Smooth muscle cell (in vitro differentiated cells): Measurements from ENCODE around the gene CDPF1. TPM values are rescaled to one million over a fixed set of nuclear protein-coding genes. Genes with fewer than 3 reads are reported as not detected.

Source experiments
- DNase-seq: peaks from one replicate; lab custom pipeline; 2025; ENCODE audit not compliant: unreplicated experiment; lab: John Stamatoyannopoulos, UW
- H2AFZ ChIP-seq: fragments of 200-600 bp; sonication (generic); 2 replicates; pipeline ENCODE4 v1.6.0; 2016; ENCODE audit warnings: antibody characterized with exemption, low read depth, mild to moderate bottlenecking
- H3F3A ChIP-seq: fragments of 200-600 bp; sonication (generic); 2 replicates; pipeline ENCODE4 v1.6.0; 2017; ENCODE audit warnings: antibody characterized with exemption, low read depth
- H3K27ac ChIP-seq: fragments of 200-600 bp; sonication (generic); 2 replicates; pipeline ENCODE4 v1.5.1; 2016; ENCODE audit warnings: low read depth, mild to moderate bottlenecking
- H3K27me3 ChIP-seq: fragments of 200-600 bp; sonication (generic); 2 replicates; pipeline ENCODE4 v1.6.1; 2016; ENCODE audit warnings: low read depth, mild to moderate bottlenecking
- H3K36me3 ChIP-seq: fragments of 200-600 bp; sonication (generic); 2 replicates; pipeline ENCODE4 v1.5.1; 2016; ENCODE audit warnings: low read depth
- H3K4me1 ChIP-seq: fragments of 200-600 bp; sonication (generic); 2 replicates; pipeline ENCODE4 v1.5.1; 2016; ENCODE audit warnings: low read depth
- H3K4me2 ChIP-seq: fragments of 200-600 bp; sonication (generic); 2 replicates; pipeline ENCODE4 v1.6.0; 2016; ENCODE audit warnings: mild to moderate bottlenecking
- H3K4me3 ChIP-seq: fragments of 200-600 bp; sonication (generic); 2 replicates; pipeline ENCODE4 v1.5.1; 2016; ENCODE audit warnings: mild to moderate bottlenecking
- H3K79me2 ChIP-seq: fragments of 200-600 bp; sonication (generic); 2 replicates; pipeline ENCODE4 v1.6.0; 2016; ENCODE audit warnings: low read depth, mild to moderate bottlenecking
- H3K9ac ChIP-seq: fragments of 200-600 bp; sonication (generic); 2 replicates; pipeline ENCODE4 v1.6.0; 2016; ENCODE audit warnings: low read depth
- H3K9me3 ChIP-seq: fragments of 200-600 bp; sonication (generic); replicated peaks from 2 replicates; pipeline ENCODE4 v1.5.1; 2016; ENCODE audit warnings: low read depth
- H4K20me1 ChIP-seq: fragments of 200-600 bp; sonication (generic); 2 replicates; pipeline ENCODE4 v1.6.0; 2016; ENCODE audit warnings: low read depth
- CTCF ChIP-seq: fragments of 200-600 bp; sonication (generic); IDR thresholded peaks from 2 replicates; pipeline ENCODE4 v1.5.1; 2017; ENCODE audit warnings: borderline replicate concordance, mild to moderate bottlenecking, antibody characterized with exemption; ENCODE audit not compliant: insufficient read depth, poor library complexity, severe bottlenecking
- WGBS: methylation state at CpG from one replicate; pipeline ENCODE4 v1.1.7; 2016; ENCODE audit warnings: low lambda C conversion rate; 5-methylcytosine and 5-hydroxymethylcytosine counted together
- polyA plus RNA-seq: library from polyadenylated mRNA; unstranded; fragments of >200 nt; fragmentation: Nextera tagmentation; extraction: Ambion mirVana; gene quantifications from 2 replicates; pipeline ENCODE4 v1.2.1, GENCODE V29; 2016
- total RNA-seq: library from RNA; depleted of rRNA; stranded (reverse); fragments of >200 nt; gene quantifications from 2 replicates; pipeline ENCODE4 v1.2.3, GENCODE V29; 2014

Gene CDPF1
- total and polyA plus RNA-seq, 2 experiments from 2014 or later: 9.6 to 11.6 TPM

- H3K4me3 ChIP-seq: no peak overlapping the region
- H2AFZ ChIP-seq: no peak overlapping the region
- no peak overlapping the region for H3K27ac ChIP-seq
- H3K79me2 ChIP-seq: no peaks in the 10 kb centered on the region
- H3K36me3 ChIP-seq: peaks cover 13% of the 10 kb centered on the region
- no peaks in the 10 kb centered on the region for H3K27me3 ChIP-seq
- peaks cover 11% of the 10 kb centered on the region for H3K9me3 ChIP-seq
- H3K9ac ChIP-seq: no peak overlapping the region
- no peak for TF ChIP-seq CTCF
- 97% methylated on average over 1 of the region's 1 CpG for WGBS
- no peak for DNase-seq
- H3K4me2 ChIP-seq: no peak overlapping the region
- no peaks in the 10 kb centered on the region for H4K20me1 ChIP-seq
- no peaks in the 10 kb centered on the region for H3F3A ChIP-seq
- H3K4me1 ChIP-seq: no peaks in the 10 kb centered on the region
Observed at GRCh38 chr22:46209262-46209661, 40.8 kb downstream of the CDPF1 start.

GRCh38 chr22:46203601-46203980, 46.5 kb downstream of the CDPF1 start:
- H3K9ac ChIP-seq: no peak overlapping the region
- H3K4me1 ChIP-seq: no peaks in the 10 kb centered on the region
- H3F3A ChIP-seq: no peaks in the 10 kb centered on the region
- no peaks in the 10 kb centered on the region for H3K27me3 ChIP-seq
- no peaks in the 10 kb centered on the region for H3K79me2 ChIP-seq
- peaks cover 22% of the 10 kb centered on the region for H3K36me3 ChIP-seq
- WGBS: 91% methylated on average over 7 of the region's 7 CpGs
- no peak overlapping the region for H3K27ac ChIP-seq
- no peaks in the 10 kb centered on the region for H4K20me1 ChIP-seq
- no peak for DNase-seq
- peaks cover 3% of the 10 kb centered on the region for H3K9me3 ChIP-seq
- no peak overlapping the region for H3K4me2 ChIP-seq
- no peak overlapping the region for H2AFZ ChIP-seq
- no peak for TF ChIP-seq CTCF
- H3K4me3 ChIP-seq: no peak overlapping the region

GRCh38 chr22:46202897-46203600, 47.0 kb downstream of the CDPF1 start:
- no peaks in the 10 kb centered on the region for H3K27me3 ChIP-seq
- no peak for DNase-seq
- 95% methylated on average over 12 of the region's 12 CpGs for WGBS

More at GRCh38 chr22:46202897-46203600, 47.0 kb downstream of the CDPF1 start:
- peaks cover 3% of the 10 kb centered on the region for H3K9me3 ChIP-seq
- H3F3A ChIP-seq: no peaks in the 10 kb centered on the region
- no peaks in the 10 kb centered on the region for H4K20me1 ChIP-seq
- peaks cover 22% of the 10 kb centered on the region for H3K36me3 ChIP-seq
- no peak overlapping the region for H3K4me2 ChIP-seq
- H3K9ac ChIP-seq: no peak overlapping the region
- no peak overlapping the region for H3K4me3 ChIP-seq
- no peaks in the 10 kb centered on the region for H3K4me1 ChIP-seq
- H3K27ac ChIP-seq: no peak overlapping the region
- no peaks in the 10 kb centered on the region for H3K79me2 ChIP-seq
- no peak overlapping the region for H2AFZ ChIP-seq
- TF ChIP-seq CTCF: no peak
